ENCODE results near the gene ATF6.

Gene ATF6

DNA sequence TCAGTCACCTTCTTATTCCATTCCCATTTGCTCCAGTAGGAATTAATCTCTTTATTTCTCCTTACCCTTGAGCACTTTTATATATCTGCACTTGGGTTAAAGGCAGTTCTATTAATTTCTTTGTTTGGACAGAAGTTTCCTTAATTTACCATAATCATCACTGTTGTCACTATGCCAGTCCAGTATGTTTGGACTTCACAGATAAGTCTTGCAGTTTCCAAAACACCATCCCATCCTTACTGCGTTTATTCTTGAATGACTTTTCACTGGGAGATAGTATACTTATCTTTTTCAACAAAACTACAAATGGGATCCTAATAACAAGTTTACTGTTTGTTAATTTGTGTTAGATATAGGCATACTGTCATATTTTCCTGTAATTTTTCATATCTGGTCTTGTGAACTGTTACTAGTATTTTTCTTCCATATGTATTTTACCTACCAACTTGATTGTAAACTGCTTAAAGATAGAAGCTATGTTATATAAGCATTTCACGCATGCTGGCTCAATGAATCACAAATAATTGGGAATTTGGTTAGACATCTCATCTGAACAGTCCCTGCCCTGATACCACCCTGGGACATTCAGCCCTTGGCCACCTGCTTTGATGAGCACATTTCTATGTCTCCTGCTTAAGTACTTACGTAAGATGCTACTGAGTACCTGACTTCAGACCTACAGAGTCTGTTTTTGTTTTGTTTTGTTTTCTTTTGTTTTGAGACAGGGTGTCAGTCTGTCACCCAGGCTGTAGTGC, 179.4 kb downstream of the ATF6 start:
- DNase-seq: no peak

DNA sequence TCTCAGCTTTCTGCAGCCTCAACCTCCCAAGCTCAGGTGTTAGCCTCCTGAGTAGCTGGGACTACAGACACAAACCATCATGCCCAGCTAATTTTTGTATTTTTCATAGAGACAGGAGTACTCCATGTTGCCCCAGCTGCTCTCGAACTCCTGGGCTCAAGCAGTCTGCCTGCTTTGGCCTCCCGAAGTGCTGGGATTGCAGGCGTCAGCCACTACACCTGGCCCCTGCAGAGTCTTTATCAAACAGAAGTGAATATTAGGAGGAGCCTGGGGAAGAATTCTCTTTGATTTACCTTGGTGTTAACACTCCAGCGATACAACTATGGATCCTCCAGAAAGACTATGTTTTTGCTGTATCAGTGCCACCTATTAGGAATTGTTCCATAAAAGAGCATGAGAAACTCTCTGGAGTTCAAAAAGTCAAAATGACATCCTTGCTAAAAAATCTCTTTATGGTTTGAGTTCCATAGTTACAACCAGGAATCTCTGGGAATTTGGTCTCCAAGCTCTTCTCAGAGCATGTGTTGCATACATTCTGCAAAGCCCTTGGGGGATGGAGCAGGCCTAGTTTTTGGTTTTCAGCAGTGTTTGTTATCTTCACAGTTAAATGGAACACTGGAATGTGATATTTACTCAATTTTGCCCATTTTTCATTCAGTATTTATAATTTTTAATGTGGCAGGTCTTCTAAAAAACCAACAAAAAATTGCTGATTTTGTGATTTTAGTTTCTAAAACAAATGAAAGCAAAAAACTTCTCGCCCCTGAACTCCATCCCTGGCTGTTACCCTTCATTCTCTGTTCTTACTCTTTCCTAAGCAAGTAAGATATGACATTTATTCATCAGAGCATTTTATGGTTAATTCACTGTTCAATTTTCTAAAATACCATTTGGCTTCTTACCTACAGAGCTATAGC, 180.2 kb downstream of the ATF6 start:
- DNase-seq: no peak

DNA sequence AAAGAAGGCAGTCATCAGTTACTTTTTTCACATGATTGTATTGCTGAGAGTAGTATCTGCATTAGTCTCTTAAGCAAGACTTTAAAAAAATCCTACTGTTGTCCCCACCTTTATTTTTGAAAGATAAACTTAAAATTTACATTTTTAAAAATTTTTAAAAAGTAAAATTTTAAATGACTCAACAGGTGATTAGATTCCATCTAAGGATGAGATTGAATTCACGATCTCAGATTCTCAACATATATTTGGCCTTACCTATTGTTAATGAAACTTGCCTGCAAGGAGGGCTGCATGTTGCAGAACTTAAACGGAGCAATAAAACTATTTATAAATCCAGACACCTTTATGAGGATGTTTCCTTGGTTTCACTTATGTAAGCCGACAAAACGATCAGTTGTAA, 182.3 kb downstream of the ATF6 start:
- no peak for DNase-seq

DNA sequence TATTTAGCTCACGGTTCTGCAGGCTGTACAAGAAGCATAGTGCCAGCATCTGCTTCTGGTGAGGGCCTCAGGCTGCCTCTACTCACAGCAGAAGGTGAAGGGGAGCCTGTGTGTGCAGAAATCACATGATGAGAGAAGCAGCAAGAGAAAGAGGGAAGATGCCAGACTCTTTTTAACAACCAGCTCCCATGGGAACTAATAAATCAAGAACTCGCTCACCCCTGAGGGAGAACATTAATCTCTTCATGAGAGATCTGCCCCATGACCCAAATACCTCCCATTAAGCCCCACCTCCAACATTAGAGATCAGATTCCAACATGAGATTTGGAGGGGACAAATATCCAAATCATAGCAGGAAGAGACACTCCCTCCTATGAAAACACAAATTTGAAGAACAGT, 183.4 kb downstream of the ATF6 start:
- no peak for DNase-seq

DNA sequence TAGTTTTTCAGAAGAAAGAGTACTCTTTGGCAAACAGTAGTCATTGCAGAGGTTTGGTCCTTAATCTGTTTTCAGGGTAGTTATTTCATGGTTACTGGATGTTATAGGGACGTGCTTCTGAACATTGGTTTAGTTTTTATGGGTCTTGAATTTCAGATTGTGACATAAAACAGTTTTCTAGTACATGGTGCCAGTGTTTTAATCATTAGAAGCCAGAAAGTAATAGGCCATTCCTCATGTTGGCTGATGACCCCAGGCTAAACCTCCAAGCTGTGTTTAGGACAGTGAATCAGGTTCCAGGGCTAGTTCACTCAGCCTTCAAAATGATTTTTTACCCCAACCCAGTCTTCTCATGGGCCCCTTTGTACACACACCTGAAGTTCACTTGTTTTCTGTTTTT, 184.3 kb downstream of the ATF6 start:
- DNase-seq: no peak

DNA sequence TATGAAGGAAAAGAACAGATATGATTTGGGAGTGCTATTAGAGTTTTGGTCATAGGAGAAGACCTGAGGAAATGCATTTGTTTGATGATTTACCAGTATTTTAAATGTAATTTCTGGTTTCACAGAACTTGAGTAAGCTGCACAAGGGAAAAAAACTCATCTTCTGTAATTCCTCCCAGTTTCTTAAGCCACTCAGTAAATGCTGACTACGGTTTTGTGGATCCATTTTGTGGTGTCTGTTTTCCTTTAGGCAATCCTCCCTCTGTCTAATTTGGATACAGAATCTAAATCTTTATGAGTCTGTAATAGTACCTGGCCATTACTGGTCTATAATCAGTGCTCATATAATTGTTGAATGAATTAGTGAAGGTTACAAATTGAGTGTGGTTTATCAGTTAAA, 185.5 kb downstream of the ATF6 start:
- DNase-seq: no peak

DNA sequence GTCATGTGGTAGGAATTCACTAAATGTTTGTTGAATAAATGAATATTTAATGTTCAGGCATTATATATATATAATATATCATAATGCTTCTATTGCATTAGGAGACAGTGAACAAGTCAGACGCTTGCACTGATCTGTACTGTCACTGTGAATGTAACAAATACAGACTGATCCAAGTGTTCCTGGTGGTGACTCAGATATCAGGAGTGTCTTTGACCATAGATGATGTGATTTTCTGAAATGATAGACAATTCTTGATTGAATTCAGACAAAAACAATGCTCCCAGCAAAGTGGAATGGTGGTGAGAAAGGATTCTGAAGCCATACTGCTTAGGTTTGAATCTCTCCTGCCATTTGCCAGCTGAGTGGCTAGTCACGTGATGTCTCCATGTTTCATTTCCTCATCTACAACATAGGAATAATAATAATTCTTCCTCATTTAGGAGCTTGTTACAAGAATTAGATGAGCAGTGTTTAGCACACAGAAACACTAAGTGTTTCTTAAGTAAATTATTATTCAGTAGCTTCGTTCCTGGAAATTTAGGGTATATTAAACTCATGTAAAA, 186.6 kb downstream of the ATF6 start:
- no peak for DNase-seq

DNA sequence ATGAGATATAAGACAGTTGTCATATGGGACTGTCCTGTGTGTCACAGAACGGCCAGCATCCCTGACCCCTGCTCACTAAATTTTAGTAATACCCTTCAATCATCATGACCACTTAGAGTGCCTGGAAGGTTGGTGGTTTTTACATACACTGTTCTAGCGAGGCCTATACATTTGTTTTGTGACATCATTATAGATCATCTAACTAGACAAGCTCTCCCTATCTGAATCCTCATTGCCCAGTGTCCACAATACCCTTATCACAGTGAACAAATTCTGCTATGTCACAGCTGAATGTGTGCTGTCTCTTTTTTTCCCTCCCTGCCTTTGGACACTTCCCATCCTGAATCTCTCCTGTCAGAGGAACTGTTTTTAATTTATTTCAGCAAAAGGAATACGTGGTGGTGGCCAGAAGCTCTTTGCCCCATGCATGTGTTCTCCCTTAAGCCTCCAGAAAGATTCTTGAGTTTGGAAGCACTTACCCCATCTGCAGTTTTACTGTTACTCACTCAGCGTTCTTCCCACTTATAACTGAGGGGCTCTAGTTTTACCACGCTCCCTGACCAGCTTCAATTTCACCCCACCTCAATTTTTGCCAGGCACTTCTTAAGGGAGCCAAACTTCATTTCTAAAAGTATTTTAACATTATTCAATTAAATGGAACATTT, 187.3 kb downstream of the ATF6 start:
- no peak for DNase-seq

DNA sequence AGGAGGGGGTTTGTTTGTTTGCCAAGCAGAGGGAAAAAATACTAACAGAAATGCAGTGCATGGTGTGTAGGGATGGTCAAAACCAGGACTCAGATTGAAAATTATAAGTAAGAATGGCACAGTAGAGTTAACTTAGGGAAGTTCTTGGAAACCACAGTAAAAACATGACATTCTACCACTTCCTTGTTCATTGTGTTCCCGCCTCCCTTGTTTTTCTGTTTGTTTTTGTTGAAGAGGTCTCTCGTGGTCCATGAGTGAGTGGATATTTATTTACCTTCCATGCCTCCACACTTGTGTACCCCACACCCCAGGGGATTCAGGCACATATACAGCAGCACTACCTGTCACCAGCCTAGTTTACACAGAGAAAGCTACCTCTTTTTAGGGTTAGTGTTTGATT, 187.9 kb downstream of the ATF6 start:
- DNase-seq: no peak

DNA sequence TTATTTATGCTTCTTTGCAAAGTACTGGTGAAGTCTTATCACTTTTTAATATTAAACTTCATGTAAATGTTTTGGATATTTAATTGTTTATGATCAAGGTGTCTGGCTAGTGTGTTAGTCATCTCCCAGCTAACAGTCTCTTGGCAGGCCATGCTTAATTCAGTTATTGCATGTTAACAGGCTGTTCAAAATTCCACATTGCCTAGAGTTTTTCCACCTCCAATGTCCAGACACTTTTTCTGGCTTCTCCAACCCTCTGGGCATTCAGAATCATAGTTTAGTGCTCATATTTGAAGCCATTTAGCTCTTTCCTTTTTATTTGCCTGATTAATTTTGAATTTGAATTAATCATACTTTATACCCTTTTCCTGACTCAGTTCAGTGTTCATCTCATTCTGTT, 188.3 kb downstream of the ATF6 start:
- DNase-seq: no peak

DNA sequence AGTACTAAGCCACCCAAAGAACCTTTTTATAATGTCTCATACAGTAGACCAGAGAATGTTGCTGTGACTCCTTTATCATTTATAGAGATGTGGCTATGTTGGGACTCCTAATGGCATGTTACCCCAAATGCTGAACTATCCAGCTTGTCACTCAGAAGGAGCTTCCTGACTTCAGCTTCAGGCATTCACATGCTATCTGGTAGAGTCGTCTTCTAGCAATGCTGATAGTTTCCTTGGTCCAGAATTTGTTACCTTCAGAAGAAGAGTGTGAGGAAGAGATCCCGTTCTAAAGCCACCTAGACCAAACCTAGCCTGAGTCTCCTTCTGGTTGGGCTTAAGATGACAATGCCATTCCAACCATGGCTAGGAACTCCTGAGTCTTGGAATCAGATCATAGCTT, 189.5 kb downstream of the ATF6 start:
- no peak for DNase-seq

DNA sequence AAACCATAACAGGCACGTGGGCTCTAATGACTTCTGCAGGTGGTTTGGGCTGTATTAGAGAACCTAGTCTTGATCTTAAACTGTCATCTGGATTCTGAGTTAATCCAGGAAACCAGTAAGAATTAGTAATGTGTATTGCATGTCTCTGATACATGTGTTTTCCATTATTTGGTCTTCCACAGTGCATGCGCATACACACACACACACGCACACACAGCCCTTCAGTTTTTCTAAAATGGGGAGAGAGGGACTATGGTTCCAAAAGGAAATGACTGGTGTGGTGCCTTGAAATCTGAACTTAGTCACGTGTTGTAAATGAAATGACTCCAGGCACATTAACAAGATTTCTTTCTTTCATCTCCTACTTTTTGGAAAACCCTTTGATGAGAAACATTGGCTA, 190.0 kb downstream of the ATF6 start:
- no peak for DNase-seq

DNA sequence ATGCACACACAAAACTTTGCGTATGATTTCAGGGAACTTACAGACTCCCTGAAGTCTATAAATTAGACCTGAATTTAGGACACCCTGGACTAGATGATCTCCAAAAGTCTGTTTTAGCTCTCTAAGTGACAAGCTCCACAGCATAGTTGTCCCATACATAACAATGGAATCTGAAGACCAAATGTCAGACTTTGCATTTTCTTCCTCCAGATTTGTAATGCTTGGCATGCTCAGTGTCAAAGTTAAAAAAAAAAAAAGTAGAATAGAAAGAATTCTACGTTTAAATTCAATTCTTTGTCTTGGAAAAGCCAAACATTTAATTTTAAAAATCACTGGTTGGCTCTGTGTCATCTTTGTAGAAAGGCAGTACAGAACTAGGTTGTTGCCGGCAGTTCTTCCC, 190.8 kb downstream of the ATF6 start:
- DNase-seq: no peak

DNA sequence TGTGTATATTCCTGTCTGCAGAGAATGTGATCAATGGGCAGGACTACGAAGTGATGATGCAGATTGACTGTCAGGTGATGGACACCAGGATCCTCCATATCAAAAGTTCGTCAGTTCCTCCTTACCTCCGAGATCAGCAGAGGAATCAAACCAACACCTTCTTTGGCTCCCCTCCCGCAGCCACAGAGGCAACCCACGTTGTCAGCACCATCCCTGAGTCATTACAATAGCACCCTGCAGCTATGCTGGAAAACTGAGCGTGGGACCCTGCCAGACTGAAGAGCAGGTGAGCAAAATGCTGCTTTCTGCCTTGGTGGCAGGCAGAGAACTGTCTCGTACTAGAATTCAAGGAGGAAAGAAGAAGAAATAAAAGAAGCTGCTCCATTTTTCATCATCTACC, 192.3 kb downstream of the ATF6 start:
- DNase-seq: no peak

DNA sequence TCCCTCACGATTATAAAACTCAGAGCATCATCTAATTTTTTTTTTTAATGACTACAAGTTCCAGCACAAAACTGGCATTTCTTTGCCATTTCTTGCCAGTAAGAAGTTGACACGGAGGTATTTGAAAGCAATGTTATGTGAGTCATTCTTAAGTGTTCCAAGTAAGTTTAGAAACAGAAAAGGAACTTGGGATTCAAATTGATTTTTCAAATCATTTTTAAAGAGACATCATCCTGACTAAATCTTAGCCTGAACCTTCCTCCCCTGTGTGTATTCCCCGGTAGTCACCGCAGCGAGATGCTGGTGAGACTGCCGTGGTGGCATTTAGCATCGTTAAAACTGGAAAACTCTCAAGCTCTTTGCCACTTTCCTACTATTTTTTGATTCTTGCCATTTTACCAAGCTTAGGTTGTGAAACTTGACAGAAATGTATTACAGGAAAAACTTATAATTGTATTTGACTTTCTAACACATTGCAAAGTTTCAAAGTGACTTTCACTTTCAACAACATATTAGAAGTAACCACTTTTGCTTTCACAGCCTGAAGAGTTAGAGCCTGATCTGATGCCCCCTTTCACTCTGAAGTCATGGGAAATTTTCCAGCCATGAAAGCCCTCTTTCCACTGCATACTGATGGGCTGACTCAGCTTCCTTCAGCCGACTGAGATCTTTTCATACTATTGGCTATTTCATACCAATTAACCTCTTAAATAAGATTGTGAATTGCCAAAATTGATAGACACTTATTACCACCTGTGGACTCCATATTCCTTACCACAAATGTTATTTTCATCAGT, 196.2 kb downstream of the ATF6 start:
- no peak for DNase-seq

DNA sequence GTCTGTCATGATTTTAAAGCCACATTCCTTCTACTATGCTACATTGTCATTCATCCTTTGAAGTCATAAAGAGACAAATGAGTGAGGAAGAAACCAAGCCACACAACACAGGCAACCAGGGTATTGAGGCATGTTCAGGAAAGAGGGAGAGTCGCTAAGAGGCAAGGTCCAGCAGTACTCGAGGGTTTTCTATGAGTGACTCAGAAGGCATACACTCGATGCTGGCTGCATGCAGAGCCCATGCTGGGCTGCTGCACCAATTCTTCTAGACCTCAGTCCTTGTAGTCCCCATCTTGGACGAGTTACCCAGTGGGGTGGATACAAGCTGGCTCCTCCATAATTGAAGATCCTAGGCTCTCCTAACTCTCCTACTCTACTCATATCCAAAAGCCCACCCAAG, 199.9 kb downstream of the ATF6 start:
- DNase-seq: no peak

DNA sequence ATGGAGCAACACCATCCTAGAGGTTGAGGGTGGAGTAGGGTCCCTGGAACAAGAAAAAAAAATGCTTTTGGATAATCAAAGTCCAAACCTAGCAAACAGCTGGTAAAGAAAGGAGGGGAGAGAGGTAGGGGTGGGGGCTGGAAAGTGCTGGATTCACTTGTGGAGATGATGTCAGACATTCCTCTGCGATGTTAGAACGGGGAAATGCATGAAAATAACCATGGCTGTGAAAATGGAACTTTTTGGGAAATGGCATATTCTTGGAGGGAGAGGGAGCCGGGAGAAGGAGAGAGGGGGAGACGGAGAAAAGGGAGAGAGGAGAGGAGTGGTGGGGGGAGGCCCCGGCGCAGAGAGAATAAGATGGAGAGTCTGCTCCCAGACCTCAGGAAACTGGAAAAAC, 203.9 kb downstream of the ATF6 start:
- DNase-seq: no peak

DNA sequence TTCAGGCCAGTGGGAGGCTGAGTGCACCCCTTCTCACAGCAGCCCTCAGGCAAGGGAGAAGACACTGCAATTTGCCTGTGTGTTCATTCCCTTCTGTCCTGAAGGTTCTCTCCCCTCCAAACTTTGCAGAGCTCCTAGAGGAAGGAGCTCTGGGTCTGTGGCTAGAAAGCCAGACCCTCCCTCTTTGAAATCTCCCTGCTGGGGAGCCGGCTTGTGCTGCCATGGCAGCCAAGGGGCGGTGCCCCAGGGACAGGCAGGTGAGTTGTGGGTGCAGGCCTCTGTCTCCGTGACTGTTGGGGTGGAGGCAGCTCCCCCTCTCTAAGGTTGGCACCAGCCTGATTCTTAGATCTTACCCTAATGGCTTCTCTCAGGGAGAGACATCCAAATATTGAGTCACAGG, 204.5 kb downstream of the ATF6 start:
- DNase-seq: no peak

DNA sequence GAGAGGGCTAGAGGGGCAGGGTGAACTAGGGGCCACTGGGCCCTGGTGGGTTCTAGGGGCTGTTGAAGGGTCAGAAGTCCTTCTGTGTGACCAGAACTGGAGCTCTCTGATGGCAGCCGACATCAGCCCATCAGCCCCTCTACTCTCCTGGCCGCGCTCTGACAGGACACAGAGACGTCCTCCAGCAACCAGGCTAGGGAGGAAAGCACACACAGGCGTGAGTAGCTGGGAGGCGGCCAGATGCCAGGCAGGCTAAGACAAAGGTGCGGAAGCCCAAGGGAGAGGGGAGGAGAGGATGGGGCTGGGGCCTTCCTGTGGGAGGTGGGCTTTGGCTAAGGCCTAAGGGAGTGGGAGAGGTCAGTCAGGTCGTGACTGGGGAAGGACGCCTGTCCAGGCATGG, 206.7 kb downstream of the ATF6 start:
- DNase-seq: no peak

DNA sequence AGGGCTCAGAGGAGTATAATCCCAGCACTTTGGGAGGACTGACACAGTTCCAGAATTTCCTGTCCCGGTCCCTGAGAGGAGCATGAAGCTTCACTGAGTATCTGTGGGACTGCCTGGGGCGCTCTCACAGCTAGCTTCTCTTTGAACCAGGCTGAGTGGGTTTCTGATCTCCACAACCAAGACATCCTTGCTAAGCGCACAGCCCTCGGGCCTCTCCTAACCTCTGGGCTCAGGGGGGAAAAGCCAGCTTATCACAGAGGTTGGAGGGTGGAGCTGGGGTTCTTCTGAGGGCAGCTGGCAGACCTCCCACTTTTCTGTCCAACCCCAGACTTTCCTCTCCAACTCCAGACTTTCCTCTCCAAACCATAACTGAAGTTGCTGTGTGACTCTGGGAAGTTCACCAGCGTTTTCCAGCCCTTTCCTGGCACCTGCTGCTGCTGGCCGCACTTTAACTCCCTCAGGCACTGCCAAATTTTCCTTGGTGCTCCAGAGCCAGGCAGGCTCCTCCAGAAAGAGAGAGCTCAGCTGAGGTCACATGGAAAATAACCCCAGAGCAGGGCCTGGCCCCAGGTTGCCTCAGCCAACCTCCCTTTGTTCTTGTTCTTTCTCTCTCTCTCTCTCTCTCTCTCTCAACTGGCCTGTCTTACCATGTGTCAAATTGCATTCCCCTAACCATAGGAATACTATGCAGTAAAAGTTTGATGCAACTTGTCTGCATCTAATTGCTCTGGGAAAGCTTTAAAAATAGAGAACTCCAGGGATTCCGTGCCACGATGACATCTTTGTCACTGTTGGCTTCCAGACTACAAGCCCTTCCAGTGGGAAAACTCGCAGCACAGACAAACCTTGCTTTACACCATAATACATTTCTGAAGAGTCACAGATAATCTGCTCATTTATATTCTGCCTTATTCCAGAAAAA, 208.1 kb downstream of the ATF6 start:
- DNase-seq: no peak

DNA sequence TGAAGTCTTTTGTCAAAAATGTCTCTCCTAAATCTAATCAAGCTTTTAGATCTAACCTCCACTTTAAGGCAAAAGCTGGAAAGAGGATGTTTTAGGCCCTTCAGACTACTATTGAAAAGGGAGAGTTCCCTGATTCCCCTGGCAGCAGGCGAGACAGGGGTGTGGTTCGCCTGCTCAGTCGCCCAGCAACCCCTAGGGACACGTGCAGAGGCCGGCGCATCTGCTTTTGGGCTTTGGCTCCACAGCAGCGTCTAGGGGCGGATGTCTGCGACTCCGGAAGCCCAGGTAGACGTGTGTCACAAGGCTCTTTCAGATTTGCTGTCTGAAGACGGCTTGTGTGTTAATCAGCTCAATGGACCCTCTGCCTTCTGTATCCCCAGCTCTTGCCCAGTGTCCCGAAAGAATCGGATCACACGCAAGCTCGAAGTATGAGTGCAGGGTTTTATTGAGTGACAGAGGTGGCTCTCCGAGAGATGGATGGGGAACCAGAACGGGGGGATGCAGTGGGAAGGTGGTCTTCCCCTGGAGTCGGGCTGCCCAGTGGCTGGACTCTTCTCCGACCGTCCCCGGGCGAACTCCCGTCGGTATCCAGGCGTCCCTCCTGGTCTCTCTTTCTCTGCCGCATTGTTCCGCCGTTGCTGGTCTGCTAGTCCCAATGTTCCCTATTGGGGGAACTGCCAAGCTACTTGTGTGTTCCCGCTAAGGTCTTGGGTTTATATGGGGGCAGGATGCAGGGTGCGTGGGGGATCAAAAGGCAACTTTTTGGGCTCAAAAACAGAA, 212.1 kb downstream of the ATF6 start:
- DNase-seq: no peak

All from hippocampal formation (tissue), 2 donors.